GM19397 (cell line): ENCODE results near the gene DTHD1.

Source experiments
- ATAC-seq: cut with Tn5 transposase; IDR thresholded peaks from one replicate; pipeline ENCODE4 v1.9.1; 2021; ENCODE audit warnings: mild to moderate bottlenecking, moderate library complexity; ENCODE audit not compliant: unreplicated experiment

DTHD1 gene

DNA sequence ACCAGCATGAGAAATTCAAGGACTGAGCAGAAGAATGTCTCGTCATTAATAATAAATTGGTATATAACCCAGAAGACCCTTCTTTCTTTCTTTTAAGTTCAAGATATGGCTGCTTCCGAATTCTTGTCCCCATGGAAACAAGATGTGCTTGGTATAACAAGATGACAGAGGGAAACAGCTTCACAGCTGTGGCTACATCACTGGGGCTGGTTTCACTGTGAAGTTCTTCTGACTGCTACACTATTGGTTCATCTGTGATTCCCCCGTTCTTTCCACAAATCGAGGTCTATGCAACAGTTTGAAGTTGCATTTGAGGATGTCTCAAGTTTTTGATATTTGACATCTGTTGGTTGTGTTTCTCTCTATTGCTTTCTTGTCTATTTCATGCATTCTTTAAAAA is 12.3 kb upstream of the DTHD1 start:
- ATAC-seq: no peak

GRCh38 chr4:36269533-36270173 is 11.8 kb upstream of the DTHD1 start:
- ATAC-seq: no peak

DNA sequence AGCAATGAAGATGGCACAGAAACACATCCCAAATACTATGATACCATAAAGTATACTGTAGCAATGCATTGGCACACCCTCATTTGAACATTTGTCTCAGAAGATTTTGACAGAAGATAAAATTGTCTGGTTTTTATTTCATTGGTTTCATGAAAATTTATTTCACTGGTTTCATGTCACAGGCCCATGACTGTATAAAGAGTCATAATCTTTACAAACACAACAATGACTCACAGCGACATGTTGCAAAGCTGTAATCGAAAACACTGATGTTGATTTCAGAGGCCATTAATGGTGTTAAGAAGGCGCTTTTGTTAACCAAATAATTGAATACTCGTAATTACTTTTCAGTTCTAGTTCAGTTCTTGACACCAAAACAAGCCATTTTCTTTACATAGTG is 8.1 kb upstream of the DTHD1 start:
- ATAC-seq: no peak

DNA sequence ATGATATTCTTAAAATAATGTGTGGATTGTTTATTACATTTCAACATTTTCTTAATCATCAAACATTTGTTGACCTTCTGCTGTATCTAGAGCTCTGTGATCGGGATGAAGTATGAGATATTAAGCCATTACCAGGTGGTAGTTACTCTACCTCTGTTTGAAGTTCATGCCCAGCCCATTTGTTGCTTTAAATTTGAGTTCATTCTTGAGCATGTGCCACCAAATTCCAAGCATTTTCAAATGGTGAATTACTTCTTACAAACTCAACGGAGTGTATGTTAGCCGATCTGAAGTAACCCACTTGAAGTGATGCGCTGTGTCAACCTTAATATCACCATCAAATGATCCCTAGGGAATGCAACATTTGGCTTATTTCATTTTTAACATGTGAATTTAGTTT is 7.3 kb upstream of the DTHD1 start:
- no peak for ATAC-seq

- no peak for ATAC-seq
Measured at GRCh38 chr4:36277533-36277932, 3.9 kb upstream of the DTHD1 start.

- ATAC-seq: no peak
Measured at GRCh38 chr4:36278789-36279188, 2.6 kb upstream of the DTHD1 start.

GRCh38 chr4:36280555-36280954 is 861 bp upstream of the DTHD1 start:
- no peak for ATAC-seq

DNA sequence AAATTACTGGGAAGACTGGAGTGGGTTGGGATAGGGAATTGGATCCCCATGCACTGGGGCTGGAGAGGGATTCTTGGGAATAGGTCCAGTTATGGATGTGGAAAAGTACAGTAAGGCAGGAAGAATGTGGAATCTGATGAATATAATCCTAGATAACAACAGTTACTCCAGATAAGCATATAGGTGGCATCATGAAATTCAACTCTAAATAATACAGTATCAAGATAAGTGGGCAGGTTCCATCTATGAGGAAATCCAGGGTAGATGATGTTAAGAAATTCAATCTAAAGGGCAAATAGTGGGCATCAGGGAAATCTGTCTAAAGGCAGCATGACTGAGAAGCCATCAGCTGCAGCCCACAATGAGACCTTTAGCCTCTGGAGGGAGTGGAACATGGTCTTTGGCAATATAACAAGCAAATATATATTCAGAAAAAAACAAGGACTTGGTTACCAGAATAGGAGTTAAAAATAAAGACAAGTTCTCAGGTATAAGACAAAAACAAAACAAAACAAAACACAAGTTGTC is 1.2 kb downstream of the DTHD1 start:
- no peak for ATAC-seq

DNA sequence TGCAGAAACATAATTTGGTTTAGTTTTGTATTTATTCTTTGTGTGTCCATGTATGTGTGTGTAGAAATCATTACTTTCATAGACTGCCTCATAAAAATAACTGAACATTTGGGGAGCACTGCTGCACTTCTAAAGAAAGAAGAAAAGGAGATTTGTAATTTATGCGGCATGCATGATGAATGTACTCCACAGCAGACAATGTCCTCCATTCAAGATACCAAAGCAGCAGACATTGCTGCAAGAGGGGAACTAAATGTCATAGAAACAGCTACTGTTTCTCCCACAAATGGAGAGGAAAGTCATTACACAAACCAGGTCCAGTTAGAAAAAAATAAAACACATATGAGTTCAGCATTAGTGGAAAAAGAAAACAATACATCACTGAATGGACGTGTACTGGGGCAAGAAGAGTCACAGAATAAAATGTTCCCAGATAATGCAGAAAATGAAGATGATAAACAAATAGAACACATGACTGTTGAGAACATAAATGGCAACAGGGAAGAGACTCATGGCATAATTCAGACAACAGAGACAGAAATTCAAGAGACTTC is 2.6 kb downstream of the DTHD1 start:
- ATAC-seq: no peak

- peak; percentile 97 for ATAC-seq
Measured at GRCh38 chr4:36285784-36286480, 4.5 kb downstream of the DTHD1 start.

GRCh38 chr4:36286481-36286871 is 5.1 kb downstream of the DTHD1 start:
- no peak for ATAC-seq

- ATAC-seq: no peak
Measured at GRCh38 chr4:36288731-36289426, 7.5 kb downstream of the DTHD1 start.

GRCh38 chr4:36290641-36291040 is 9.2 kb downstream of the DTHD1 start:
- ATAC-seq: no peak

GRCh38 chr4:36292556-36293188 is 11.3 kb downstream of the DTHD1 start:
- no peak for ATAC-seq

DNA sequence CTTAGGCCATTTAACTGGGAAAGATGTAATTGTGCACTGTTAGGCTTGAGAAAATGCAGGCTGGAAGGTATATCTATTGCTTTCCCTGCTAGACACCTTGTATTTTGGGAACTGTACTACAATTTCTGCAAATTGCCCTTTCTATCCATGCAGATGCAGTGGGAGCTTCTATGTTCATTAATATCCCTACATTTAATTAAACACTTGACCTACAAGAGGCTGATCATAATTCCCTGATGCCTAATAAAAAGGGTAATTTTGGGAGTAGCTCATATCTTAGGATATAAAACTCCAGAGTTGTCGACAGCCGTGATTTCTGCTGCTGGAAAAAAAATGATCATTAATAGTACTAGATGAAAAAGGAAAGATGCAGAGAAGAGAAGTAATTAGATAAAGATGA is 19.7 kb downstream of the DTHD1 start:
- no peak for ATAC-seq

DNA sequence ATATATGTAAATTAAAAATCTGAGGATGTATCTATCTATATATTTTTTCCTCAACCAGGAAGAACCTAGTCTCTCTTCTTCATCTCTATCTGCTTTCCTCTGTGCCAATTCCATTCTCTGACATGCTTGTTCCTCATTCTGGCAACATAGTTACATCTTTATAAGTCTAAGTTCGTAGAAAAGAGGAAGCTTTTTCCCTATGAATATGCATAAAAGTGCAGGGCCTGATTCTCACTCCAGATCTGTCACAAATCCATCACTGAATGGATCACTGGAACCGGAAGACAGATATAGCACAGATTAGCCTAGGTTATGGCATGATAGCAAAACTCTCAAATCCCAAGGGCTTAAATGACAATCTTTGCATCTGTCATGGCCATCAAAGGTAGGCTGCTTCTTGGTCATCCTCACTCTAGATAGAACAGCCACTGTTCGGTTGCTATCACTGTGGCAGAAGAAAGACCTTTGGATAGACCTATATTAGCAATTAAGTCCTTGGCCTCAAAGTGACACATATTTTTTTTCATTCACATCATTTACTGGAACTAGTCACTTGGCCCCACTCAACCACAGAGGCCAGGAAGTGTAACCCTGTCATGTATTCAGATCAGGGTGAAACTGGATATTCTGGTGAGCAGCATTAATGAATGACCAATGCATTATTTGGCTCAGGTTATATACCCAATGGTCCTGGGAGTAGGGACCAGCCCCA is 22.2 kb downstream of the DTHD1 start:
- ATAC-seq: peak; percentile 84

- peak; percentile 42 for ATAC-seq
Measured at GRCh38 chr4:36304138-36304681, 22.8 kb downstream of the DTHD1 start.

DNA sequence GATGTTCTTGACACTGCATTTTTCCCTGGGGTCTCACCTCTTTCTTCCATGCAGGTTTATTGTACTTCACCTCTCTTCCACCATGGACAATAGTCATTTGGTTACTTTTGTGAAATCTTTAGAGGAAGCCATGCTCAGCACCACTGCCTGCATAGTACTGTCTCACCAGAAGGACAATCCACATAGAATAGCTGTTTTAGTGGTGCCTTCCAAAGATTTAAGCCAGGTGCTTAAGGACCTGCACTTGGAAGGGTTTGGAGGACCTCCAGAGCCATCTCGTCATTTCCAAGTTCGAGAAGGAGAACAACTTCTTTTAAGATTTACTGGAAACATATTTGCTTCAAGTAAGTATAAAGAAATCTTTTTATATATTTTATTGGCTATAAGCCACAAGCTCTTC is 26.7 kb downstream of the DTHD1 start:
- ATAC-seq: no peak

GRCh38 chr4:36310216-36310615 is 28.8 kb downstream of the DTHD1 start:
- ATAC-seq: no peak

GRCh38 chr4:36310793-36311192 is 29.4 kb downstream of the DTHD1 start:
- ATAC-seq: peak; percentile 49
